ENCODE results near the gene UNC5B.

Gene UNC5B

DNA sequence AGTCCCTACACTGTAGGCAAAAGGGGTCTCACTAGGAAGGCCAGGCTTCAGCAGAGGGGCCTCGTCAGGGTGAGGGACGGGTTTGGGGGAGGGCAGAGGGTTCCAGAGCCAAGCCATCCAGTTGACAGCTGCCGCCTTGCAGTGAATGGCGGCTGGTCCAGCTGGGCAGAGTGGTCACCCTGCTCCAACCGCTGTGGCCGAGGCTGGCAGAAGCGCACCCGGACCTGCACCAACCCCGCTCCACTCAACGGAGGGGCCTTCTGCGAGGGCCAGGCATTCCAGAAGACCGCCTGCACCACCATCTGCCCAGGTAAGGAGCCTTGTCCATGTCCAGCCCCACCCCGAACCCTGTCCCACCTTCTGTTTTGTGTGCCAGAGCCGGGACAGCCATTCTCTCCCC, 75.1 kb downstream of the UNC5B start:
- ATAC-seq (ENCODE audit: low read depth) (no peak), DNase-seq (ENCODE audit: low spot score) (no peak)
- no peaks in the 10 kb centered on the region for H3K4me1 ChIP-seq (ENCODE audit: insufficient read depth, poor library complexity, severe bottlenecking)
- no peaks in the 10 kb centered on the region for H3K27me3 ChIP-seq (ENCODE audit: insufficient read depth, poor library complexity, severe bottlenecking)
- no peaks in the 10 kb centered on the region for H3K9me3 ChIP-seq (ENCODE audit: severe bottlenecking)
- no peak overlapping the region for H3K4me3 ChIP-seq (ENCODE audit: severe bottlenecking)
- no peaks in the 10 kb centered on the region for H3K36me3 ChIP-seq (ENCODE audit: low read depth)
- TF ChIP-seq, protein P1, sequence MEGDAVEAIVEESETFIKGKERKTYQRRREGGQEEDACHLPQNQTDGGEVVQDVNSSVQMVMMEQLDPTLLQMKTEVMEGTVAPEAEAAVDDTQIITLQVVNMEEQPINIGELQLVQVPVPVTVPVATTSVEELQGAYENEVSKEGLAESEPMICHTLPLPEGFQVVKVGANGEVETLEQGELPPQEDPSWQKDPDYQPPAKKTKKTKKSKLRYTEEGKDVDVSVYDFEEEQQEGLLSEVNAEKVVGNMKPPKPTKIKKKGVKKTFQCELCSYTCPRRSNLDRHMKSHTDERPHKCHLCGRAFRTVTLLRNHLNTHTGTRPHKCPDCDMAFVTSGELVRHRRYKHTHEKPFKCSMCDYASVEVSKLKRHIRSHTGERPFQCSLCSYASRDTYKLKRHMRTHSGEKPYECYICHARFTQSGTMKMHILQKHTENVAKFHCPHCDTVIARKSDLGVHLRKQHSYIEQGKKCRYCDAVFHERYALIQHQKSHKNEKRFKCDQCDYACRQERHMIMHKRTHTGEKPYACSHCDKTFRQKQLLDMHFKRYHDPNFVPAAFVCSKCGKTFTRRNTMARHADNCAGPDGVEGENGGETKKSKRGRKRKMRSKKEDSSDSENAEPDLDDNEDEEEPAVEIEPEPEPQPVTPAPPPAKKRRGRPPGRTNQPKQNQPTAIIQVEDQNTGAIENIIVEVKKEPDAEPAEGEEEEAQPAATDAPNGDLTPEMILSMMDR (IDR thresholded peaks at IDR 0.05; ENCODE audit: poor library complexity, severe bottlenecking) = no peak
- no peak overlapping the region for H3K27ac ChIP-seq (ENCODE audit: poor library complexity, severe bottlenecking)

DNA sequence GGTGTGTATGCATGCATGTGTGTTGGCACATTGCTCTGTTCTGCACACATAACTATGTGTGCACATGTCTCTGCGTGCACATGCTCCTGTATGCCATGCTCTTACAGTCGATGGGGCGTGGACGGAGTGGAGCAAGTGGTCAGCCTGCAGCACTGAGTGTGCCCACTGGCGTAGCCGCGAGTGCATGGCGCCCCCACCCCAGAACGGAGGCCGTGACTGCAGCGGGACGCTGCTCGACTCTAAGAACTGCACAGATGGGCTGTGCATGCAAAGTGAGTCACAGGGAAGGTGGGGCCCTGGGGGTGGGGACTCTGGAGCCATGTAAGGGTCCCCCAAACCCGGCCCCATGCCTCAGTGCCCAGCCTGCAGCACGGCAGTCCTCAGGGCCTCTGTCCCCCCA, 76.1 kb downstream of the UNC5B start:
- no peak for ATAC-seq (ENCODE audit: low read depth)
- no peak for DNase-seq (ENCODE audit: low spot score)
- Histone ChIP-seq H3K4me3 (ENCODE audit: severe bottlenecking) (no peak overlapping the region), H3K9me3 (ENCODE audit: severe bottlenecking) (no peaks in the 10 kb centered on the region), H3K27me3 (ENCODE audit: insufficient read depth, poor library complexity, severe bottlenecking) (no peaks in the 10 kb centered on the region), H3K4me1 (ENCODE audit: insufficient read depth, poor library complexity, severe bottlenecking) (no peaks in the 10 kb centered on the region), H3K36me3 (ENCODE audit: low read depth) (no peaks in the 10 kb centered on the region), H3K27ac (ENCODE audit: poor library complexity, severe bottlenecking) (no peak overlapping the region)
- TF ChIP-seq, protein P1 (IDR thresholded peaks at IDR 0.05; ENCODE audit: poor library complexity, severe bottlenecking) = no peak

DNA sequence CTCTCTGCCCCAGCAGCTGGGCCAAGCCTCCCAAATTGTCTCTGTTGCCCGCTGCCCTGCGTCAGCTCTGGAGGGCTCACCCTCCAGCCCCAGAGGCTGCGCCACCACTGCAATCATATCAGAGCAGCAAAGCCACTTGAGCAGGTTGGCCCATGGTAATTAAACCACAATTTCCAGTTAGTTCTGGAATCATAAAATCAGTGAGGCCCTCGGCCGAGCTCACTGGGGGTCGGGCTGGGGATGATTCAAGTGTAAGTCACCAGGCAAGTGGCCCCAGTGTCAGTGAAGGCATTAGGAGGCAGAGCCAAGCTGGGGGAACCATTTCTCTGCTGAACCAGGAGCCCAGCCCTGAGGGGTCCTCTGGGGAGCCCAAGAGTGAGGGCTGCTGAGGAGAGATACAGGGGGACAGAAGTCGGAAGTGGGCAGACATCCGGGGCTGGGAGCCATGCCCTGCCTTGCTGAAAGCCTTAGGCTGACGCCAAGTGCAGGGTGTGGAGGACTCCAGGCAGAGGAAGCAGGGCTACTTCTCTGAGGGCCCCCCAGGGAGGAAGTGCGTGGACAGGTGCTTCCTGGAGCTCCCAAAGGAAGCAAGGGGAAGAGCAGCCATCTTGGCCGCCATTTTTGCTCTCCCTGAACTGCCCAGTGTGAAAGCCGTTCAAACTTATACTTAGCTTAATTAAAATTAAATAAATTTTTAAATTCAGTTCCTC, 77.2 kb downstream of the UNC5B start:
- H3K36me3 ChIP-seq (ENCODE audit: low read depth) = no peaks in the 10 kb centered on the region
- no peaks in the 10 kb centered on the region for H3K9me3 ChIP-seq (ENCODE audit: severe bottlenecking)
- H3K4me1 ChIP-seq (ENCODE audit: insufficient read depth, poor library complexity, severe bottlenecking) = no peaks in the 10 kb centered on the region
- no peak overlapping the region for H3K4me3 ChIP-seq (ENCODE audit: severe bottlenecking)
- TF ChIP-seq, protein P1 (IDR thresholded peaks at IDR 0.05; ENCODE audit: poor library complexity, severe bottlenecking) = no peak
- ATAC-seq (ENCODE audit: low read depth) = no peak
- no peak for DNase-seq (ENCODE audit: low spot score)
- H3K27me3 ChIP-seq (ENCODE audit: insufficient read depth, poor library complexity, severe bottlenecking) = no peaks in the 10 kb centered on the region
- H3K27ac ChIP-seq (ENCODE audit: poor library complexity, severe bottlenecking) = no peak overlapping the region

DNA sequence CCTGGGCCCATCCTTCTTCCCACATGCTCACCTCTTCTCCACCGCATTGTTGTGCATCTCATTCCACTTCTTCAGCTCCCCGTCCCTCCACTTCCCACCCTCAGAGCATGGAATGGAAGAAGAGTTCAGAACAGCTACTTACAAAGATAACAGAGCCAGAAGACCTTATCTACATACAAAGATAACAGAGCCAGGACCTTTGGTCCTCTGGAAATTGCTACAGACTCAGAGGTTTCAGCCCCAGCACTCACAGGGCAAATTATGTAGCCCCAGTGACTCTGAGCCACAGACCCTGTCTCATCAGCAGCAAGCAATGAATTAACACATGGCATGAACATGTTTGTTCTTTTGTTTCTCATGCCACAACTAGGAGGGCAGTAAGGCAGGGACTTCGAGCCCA, 78.0 kb downstream of the UNC5B start:
- Histone ChIP-seq H3K27ac (ENCODE audit: poor library complexity, severe bottlenecking) (no peak overlapping the region), H3K4me3 (ENCODE audit: severe bottlenecking) (no peak overlapping the region), H3K4me1 (ENCODE audit: insufficient read depth, poor library complexity, severe bottlenecking) (no peaks in the 10 kb centered on the region), H3K27me3 (ENCODE audit: insufficient read depth, poor library complexity, severe bottlenecking) (no peaks in the 10 kb centered on the region), H3K9me3 (ENCODE audit: severe bottlenecking) (no peaks in the 10 kb centered on the region), H3K36me3 (ENCODE audit: low read depth) (no peaks in the 10 kb centered on the region)
- ATAC-seq (ENCODE audit: low read depth) (no peak), DNase-seq (ENCODE audit: low spot score) (no peak)
- TF ChIP-seq, protein P1 (IDR thresholded peaks at IDR 0.05; ENCODE audit: poor library complexity, severe bottlenecking) = no peak

DNA sequence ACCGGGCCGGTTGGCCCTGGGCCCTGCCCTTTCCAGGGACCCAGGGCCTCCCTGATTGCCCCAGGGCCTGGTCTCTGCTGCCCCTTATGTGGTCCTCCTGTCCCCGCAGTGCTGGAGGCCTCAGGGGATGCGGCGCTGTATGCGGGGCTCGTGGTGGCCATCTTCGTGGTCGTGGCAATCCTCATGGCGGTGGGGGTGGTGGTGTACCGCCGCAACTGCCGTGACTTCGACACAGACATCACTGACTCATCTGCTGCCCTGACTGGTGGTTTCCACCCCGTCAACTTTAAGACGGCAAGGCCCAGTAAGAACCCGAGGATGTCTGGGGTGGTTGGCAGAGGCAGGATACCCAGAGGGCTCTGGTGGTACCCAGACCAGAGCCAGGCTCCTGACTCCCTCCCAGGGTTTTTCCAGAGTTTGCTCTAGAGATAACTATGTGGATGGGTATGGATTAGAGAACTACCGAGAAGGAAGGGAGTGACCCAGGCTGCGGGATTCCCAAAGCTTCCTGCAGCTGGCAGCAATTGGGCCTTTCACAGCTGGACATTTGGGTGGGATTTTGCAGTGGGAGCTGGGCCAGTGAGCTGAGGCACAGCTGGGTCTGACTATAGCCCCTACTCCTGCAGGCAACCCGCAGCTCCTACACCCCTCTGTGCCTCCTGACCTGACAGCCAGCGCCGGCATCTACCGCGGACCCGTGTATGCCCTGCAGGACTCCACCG, 78.6 kb downstream of the UNC5B start:
- TF ChIP-seq, protein P1 (IDR thresholded peaks at IDR 0.05; ENCODE audit: poor library complexity, severe bottlenecking) = no peak
- H3K27me3 ChIP-seq (ENCODE audit: insufficient read depth, poor library complexity, severe bottlenecking) = no peaks in the 10 kb centered on the region
- DNase-seq (ENCODE audit: low spot score) (no peak), ATAC-seq (ENCODE audit: low read depth) (no peak)
- no peaks in the 10 kb centered on the region for H3K4me1 ChIP-seq (ENCODE audit: insufficient read depth, poor library complexity, severe bottlenecking)
- no peak overlapping the region for H3K4me3 ChIP-seq (ENCODE audit: severe bottlenecking)
- no peaks in the 10 kb centered on the region for H3K36me3 ChIP-seq (ENCODE audit: low read depth)
- H3K27ac ChIP-seq (ENCODE audit: poor library complexity, severe bottlenecking) = no peak overlapping the region
- no peaks in the 10 kb centered on the region for H3K9me3 ChIP-seq (ENCODE audit: severe bottlenecking)

Measured in RWPE2 (cell line).